Epithelial cell of esophagus (primary cell): ENCODE results near the gene ACTRT3.

Experiments used
- DNase-seq: peaks from one replicate; pipeline ENCODE4 v3.0.0; 2010; ENCODE audit warnings: low read depth
- H3K4me3 ChIP-seq: 2 replicates; pipeline ENCODE4 v1.5.1; 2011; ENCODE audit warnings: mild to moderate bottlenecking, low read length, control low read depth
- TF ChIP-seq, protein P1 (sequence below): IDR thresholded peaks from 2 replicates; pipeline ENCODE4 v1.5.1; 2011; ENCODE audit warnings: low read depth, mild to moderate bottlenecking, low read length, control low read depth, inconsistent platforms; ENCODE audit not compliant: insufficient read depth; ENCODE audit errors: missing control alignments

The ACTRT3 gene

DNA sequence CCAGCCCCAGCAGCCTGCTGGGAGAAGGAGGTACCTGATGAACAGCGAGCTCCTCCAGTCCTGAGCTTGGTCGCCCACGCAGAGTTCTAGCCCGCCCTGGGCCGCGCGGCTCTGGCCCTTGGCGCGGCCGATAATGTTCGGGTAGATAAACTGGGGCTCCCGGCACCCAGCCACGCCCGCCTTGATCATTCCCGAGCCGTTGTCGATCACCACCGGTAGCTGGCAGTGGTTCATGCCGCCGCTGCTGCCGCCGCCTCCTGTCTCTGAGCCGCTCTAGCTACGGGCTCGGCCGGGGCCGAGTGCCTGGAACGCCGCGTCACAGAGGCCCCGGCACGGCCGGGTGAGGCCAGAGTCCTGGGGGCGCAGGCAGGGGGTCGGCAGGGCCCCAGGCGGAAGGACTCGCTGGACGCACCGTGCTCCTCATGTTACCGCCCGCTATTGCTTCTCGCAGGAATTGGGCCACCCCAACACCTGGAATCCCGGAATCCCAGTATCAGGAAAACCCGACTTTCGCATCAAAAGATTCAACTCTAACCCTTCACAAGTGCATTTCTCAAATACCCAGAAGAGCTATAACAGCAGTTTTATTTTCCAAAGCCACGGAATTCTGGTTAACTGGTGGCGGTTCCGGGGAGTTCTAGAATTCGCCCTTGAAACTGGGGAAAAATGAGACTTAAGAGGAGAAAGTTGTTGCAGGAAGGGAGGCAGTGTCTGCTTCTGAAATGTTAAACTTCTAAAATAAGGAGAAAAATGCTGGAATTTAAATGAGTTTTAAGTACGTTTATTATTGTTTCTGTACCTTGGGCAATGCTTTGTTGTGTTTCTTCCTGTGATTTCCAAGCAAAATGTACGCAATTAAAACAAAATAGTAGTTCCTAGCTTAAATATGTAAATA is at the start of gene ACTRT3:
ACTRT3 (minus strand) TSS at position 275 of the 895 bp plus-strand sequence; CDS start at position 234, 41 bp downstream.
- TF ChIP-seq, protein P1, sequence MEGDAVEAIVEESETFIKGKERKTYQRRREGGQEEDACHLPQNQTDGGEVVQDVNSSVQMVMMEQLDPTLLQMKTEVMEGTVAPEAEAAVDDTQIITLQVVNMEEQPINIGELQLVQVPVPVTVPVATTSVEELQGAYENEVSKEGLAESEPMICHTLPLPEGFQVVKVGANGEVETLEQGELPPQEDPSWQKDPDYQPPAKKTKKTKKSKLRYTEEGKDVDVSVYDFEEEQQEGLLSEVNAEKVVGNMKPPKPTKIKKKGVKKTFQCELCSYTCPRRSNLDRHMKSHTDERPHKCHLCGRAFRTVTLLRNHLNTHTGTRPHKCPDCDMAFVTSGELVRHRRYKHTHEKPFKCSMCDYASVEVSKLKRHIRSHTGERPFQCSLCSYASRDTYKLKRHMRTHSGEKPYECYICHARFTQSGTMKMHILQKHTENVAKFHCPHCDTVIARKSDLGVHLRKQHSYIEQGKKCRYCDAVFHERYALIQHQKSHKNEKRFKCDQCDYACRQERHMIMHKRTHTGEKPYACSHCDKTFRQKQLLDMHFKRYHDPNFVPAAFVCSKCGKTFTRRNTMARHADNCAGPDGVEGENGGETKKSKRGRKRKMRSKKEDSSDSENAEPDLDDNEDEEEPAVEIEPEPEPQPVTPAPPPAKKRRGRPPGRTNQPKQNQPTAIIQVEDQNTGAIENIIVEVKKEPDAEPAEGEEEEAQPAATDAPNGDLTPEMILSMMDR, result peak; percentile 23
- peak; percentile 79 for DNase-seq
- peak within 1 kb of the TSS; percentile 94 for H3K4me3 ChIP-seq

DNA sequence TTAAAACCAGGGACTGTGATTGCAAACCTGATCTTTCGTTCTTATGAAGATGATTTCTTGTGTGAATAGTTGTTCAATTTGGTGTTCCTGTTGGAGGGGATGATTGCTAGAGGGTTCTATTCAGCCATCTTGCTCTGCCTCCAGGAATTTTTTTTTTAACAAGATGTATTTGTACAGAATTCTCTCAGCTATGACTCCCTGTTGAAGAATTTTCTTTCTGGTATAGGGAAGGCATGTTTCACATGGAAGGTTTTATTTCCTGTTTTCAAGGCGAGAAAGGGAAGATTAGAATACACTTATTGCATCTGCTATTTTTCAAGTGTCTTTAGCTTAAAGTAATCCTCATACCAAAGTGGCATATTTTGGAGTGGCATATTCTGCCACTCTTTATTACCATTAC is 49.0 kb upstream of the ACTRT3 start:
- H3K4me3 ChIP-seq, result no peak overlapping the region
- TF ChIP-seq, protein P1, result no peak
- DNase-seq, result peak; percentile 26

DNA sequence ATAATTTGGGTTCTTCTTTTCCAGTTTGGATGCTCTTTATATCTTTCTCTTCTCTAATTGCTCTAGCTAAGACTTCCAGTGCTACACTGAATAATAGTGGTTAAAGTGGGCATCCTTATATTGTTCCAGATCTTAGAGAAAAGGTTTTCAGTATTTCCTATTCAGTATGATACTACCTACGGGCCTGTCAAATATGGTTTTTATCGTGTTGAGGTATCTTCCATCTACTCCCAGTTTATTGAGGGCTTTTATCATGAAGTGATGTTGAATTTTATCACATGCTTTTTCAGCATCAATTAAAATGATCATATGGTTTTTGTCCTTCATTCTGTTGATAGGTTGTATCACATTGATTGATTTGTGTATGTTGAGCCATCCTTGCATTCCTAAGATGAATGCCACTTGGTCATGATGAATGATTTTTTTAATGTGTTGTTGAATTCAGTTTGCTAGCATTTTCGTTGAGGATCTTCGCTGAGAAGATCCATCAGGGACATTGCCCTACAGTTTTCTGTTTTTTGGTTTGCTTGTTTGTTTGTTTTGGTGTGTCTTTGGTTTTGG is 46.3 kb upstream of the ACTRT3 start:
- TF ChIP-seq, protein P1, result no peak
- no peak overlapping the region for H3K4me3 ChIP-seq
- no peak for DNase-seq

DNA sequence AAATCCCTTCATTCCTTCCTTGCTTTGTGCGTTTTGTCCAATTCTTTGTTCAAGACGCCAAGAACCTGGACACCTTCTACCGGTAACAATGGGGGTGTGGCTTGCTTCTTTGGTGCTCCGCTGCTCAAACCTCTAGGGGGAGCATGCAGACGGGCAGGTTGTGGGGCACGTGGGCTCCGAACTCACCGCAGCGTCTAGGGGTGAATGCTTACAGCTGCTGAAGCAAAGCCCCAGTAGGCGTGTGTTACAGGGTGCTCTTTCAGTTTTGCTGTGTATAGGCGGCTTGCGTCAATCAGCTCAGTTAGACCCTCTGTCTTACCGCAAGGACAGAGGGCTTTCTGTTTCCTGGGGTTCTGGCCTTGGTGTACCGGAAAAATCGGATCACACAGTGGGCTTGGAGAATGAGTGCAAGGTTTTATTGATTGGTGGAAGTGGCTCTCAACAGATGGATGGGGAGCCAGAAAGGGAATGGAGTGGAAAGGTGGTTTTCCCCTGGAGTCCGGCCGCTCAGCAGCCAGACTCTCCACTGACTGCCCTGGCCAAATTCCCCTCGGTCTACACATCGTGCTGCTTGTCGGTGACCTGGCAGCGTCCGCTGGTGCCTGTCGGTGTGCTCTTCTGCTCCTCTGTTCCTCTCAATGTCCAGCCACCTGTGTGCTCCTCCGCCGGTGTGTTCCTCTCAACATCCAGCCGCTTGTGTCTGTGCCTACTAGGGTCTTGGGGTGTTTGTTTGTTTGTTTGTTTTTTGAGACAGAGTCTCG is 44.6 kb upstream of the ACTRT3 start:
- H3K4me3 ChIP-seq, result peak overlapping the region; percentile 3
- TF ChIP-seq, protein P1, result peak; percentile 43
- DNase-seq, result peak; percentile 55

DNA sequence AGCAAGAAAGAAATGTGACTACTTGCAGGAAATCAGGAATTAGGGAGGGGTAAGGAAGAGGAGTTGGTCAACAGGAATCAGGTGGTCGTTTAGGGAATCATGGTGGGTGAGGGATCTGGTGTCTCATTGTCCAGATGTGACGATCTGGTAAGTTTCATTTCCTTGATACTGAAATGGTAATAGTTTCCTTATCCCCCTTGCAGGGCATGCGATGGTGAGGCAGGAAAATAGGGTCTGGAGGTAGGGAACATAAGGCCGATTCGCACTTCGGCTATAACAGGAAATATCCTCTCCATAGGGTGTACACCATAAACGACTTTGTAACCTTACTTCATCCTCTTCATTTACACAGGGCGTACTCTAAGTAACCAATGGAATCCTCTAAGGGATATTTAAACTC is 43.9 kb upstream of the ACTRT3 start:
- no peak for DNase-seq
- H3K4me3 ChIP-seq, result no peak overlapping the region
- TF ChIP-seq, protein P1, result no peak

DNA sequence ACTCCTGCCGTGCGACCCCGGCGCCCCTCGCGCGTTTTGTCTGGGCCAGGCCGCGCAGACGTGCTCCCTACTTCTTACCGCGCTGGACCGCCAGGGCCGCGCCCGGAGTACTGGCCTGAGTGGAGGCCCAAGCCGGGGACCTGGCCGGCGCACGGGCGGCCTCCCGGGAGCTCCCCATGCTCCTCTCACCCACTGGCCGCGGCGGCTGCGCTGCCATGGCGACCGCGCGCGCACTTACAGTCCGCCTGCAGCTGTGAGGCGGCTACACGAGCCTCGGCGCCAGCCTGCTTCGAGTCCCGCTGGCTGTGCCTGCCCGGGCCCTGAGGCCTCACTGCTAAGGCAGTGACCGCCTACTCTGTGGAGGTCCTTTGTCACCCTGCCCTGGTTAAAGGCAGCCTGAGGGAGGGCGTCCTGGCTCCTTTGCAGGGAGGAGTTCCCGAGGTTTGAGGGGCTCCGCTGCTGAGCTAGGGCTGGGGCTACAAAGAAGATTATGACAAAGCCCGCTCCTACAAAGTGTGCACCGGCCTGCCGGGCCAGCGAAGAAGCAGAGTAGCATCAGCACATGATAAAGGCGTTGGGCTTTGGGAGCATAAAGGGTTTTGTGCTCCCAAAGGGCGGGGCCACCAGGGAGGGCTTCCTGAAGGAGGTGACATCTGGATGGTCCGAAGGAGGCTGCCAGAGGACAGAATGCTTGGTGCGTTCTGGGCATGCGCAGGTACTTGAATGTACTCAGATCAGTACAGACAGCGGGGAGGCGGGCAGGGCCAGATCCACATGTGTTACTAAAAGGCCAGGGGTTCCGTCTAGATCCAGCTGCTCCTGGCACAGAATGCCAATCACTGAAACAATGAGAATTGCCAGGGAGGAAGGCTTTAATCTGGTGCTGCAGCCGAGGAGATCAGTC is 43.2 kb upstream of the ACTRT3 start, which contains the start of the genes LRRC34 and LRRIQ4:
LRRC34 (minus strand) TSS at position 573 of the 904 bp plus-strand sequence; CDS start at position 217, 356 bp downstream.
LRRIQ4 (plus strand) TSS at position 539 of the 904 bp plus-strand sequence. CDS start 9,052 bp downstream, outside the sequence.
- H3K4me3 ChIP-seq, result peak within 1 kb of the TSS; percentile 46
- peak; percentile 62 for DNase-seq
- TF ChIP-seq, protein P1, result no peak
